Ecto neural progenitor cell (in vitro differentiated cells): ENCODE results near the gene AUNIP.

Source experiments
- DNase-seq: peaks from one replicate; pipeline ENCODE4 v3.0.0-alpha.2; 2018; ENCODE audit warnings: low spot score

AUNIP gene

DNA sequence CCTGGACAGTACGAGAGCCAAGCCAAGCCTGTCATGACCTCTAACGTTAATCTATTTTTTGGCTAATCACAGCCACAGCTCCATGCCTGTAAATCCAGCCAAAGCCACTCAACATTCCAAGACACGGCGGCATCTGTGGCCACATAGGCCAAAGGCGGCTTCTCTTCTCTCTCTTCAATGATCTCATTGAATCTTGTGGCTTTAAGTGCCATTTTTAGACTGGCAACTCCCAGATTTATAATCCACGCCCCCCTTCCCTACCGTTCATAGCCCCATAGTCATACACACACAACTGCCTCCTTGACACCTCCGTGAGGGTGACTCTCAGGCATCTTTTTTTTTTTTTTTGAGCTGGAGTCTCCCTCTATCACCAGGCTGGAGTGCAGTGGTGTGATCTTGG is 64.9 kb downstream of the AUNIP start:
- no peak for DNase-seq

DNA sequence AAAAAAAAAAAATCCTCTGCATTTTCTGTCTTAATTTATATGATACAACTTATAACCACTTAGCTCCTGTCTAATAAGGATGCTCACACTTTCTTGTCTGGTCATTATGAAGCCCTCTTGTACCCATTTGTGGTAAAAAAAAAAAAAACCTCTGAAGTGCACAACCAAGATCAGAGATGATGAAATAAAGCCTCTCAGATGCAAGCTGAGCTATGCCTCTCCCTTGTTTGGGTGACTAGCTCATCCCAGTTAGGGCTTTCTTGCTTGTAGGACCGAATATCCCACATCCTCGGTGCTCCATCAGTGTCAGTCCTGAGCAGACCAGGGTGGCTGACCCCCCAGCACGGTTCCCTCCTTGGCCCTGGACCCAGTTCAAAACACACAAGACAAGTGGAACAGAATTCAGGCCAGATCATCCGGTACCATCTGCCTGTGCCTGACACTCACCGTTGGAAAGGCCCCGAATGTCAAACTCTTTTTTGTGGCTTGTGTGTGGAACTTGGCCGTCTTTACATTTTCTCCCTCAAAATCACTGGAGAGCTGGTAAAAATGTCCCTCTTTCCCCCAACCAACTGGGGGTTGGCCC is 65.6 kb downstream of the AUNIP start:
- no peak for DNase-seq

DNA sequence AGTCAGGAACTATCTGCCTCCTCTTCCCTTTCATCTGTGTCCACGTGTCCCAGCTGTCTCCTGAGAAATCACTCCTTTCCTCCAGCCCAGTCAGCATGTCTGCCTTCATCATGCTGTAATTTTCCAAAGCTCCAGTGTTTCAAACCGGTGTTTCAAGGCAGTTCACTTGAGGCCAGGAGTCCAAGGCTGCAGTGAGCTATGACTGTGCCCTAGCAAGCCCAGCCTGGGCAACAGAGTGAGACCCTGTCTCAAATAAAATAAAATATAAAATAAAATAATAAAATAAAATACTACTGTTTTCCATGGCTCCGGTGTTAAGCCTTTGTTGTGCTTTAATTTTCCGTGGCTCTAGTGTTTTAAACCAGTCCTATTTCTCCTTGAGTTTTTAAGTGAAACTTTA is 67.1 kb downstream of the AUNIP start:
- DNase-seq, result no peak

DNA sequence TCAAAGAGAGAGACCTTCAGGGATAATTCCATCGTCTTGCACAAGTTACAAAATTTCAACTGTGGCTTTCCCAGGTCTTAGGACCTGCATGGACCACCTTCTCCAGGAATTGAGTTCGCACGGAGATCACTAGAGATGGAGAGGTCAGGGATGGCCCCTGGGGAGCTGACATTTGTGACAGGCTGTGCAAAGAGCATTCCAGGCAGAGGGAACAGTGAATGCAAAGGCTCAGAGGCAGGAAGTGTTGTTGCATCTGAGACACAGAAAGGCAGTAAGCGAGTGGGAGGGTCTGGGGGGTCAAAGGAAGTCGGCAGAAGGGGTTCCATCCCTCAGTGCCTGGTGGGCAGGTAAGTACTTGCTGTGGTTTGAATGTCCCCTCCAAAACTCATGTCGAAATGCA is 68.8 kb downstream of the AUNIP start:
- DNase-seq, result no peak

DNA sequence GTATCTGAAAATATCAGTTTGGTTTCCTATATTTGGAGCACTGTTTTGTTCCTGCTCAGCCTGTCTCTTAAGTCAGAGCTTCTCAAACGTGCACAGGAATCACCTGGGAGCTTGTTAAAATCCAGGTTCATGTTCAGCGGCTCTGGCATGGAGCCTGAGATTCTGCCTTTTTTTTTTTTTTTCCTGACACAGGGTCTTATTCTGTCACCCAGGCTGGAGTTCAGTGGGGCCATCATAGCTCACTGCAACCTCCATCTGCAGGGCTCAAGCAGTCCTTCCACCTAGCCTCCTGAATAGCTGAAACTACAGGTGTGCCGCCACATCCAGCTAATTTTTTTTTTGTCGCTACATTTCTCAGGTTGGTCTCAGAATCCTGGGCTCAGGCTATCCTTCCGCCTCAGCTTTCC is 71.5 kb downstream of the AUNIP start:
- no peak for DNase-seq

DNA sequence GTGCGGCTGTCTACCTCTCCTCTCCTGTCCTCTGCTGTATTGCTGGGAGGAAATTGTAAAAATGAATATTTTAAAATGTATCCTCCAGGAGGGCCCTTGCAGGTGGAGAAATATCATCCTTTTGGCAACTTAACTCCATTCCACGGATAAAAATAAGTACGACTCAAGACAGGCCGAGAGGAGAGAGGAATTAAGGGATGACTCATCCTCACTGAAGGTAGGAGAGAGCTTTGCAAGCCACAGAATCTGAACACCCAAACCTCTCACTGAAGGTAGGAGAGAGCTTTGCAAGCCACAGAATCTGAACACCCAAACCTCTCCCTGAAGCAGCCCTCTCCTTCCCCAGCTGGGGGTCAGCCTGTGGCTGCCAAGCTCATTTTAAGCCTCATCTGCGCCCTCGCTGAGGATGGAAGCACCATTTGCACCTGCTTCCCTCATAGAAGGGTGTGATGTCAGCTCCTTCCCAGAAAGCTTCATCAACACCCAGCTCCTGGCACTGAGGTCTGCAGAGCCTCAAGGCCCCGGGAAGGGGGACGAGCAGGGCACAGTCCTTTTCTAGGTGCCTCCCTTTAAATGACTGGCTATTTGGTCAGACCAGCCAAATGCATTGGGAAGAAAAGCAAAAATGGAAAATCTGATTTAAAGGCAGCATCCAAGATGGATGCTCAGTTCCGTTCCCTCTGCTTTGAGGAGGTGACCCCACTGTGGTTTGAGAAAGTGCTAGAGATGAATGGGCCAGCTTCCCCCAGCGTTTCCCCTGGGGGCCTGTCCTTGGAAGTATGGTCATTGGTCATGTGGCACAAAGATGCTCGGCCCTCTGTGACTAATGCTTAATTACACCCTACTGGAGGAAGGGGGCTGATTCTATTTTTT is 72.1 kb downstream of the AUNIP start:
- no peak for DNase-seq

DNA sequence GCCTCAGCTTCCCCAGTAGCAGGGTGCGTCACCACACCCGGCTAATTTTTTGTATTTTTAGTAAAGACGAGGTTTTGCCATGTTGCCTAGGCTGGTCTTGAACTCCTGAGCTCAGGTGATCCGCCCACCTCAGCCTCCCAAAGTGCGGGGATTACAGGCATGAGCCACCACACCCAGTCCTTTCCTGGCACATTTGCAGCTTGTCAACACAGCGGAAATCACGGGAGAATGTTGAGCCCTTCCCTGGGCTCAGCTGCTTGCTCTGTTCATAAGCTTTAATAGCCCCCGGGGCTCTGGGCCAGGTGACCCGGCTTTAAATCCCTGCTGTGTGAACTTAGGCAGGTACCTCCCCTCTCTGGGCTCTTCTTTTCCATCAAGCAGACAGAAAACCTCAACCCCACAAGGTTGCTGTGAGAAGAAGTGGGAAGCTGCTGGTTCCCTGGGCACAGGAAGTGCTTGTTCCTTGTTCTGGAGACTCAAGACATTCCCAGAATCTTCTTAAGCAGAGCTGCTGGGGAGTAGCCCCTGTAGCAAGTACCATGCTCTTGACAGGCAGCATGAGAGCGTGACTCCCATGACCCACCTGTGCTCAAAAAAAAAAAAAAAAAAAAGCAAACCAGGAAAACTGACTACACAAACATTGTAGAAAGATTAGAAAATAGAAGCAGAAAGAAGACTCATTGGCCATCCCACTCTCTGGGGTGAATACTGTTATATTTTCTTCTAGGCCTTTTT is 73.8 kb downstream of the AUNIP start:
- DNase-seq, result no peak

DNA sequence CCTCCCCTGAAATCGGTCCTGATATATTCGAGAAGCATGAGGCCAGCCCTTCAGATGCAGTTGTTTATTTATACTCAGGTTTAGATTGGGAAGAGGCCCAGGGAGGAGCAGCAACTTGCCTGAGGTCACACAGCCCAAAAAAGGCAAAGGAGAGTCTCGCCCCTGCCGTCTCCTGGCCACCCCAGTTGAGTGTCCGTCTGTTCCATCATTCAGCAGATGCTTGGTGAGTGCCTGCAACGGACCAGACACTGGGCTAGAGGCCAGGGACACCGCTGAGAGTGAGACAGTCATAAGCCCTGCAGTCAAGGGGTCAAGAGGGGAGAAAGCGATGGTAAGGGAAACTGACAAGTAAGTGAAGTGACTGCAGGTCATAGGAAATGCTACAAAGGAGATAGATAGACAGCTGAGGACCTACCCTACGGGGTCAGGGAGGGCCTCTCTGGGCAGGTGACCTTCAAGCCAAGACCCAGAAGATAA is 74.6 kb downstream of the AUNIP start:
- no peak for DNase-seq
